Measurements from ENCODE around the gene SORL1. TPM values are rescaled to one million over a fixed set of nuclear protein-coding genes. Genes with fewer than 3 reads are reported as not detected.

SORL1 gene
- total and polyA plus RNA-seq, 2 of the 13 experiments (the other 11 are each of a cell fraction or from before 2014, with no cell fraction given) = 21.3 to 148 TPM

- H4K20me1 ChIP-seq (ENCODE audit: insufficient read depth, low read length) = no peaks in the 10 kb centered on the region; the same call in none of the 2 replicates
- no peak overlapping the region for H3K9ac ChIP-seq (ENCODE audit: insufficient read depth, low read depth, low read length)
- in situ Hi-C loops (cut with HindIII; ENCODE audit: extremely low pct_ligation_motif_present, low pct_unique_long_range_greater_than_20kb) (no loop called here), intact Hi-C loops (cut with micrococcal nuclease; ENCODE audit: unreplicated experiment) (no loop called here)
- no peak overlapping the region for H3K4me3 ChIP-seq (replicated peaks in 1 of 3; ENCODE audit: insufficient read depth in 1 of 3, low read depth in 2 of 3, low read length in 3 of 3)
- H3K36me3 ChIP-seq (replicated peaks in 1 of 2; ENCODE audit: control insufficient read depth in 1 of 2, insufficient read depth in 2 of 2, low read length in 2 of 2) = peaks cover 44 to 86% of the 10 kb centered on the region in 2 experiments
- ATAC-seq = no peak
- TF ChIP-seq ZHX1 (CRISPR knock-in tag; IDR thresholded peaks at IDR 0.05; ENCODE audit: low read depth) = no peak
- TF ChIP-seq ZNF253 (CRISPR knock-in tag; IDR thresholded peaks at IDR 0.05; ENCODE audit: borderline replicate concordance) = no peak
- TF ChIP-seq LRRFIP1 (CRISPR knock-in tag; conservative IDR thresholded peaks at IDR 0.05) = no peak
- TF ChIP-seq ZNF709 (CRISPR knock-in tag; IDR thresholded peaks at IDR 0.05) = no peak
- no peak for TF ChIP-seq ZNF850 (CRISPR knock-in tag; conservative IDR thresholded peaks at IDR 0.05)
- TF ChIP-seq KDM5B (CRISPR knock-in tag; IDR thresholded peaks at IDR 0.05; ENCODE audit: borderline replicate concordance) = no peak
- no peak for TF ChIP-seq DPF2 (CRISPR knock-in tag; IDR thresholded peaks at IDR 0.05; ENCODE audit: borderline replicate concordance, low read depth)
- no peak for TF ChIP-seq MLX (CRISPR knock-in tag; IDR thresholded peaks at IDR 0.05)
- no peak for TF ChIP-seq PAX8 (CRISPR knock-in tag; IDR thresholded peaks at IDR 0.05; ENCODE audit: borderline replicate concordance)
- no TSS peak for BruUV-seq (replicated peaks)
- H3K4me1 ChIP-seq (ENCODE audit: insufficient read depth, low read length) = no peaks in the 10 kb centered on the region
- H3K4me2 ChIP-seq (ENCODE audit: low read depth, low read length) = no peak overlapping the region
- H3K27ac ChIP-seq (ENCODE audit: extremely low read length, insufficient read depth, low read length) = no peak overlapping the region
- CTCF ChIA-PET (ENCODE audit: low intra/inter-chr PET ratio, low total read pairs) = no interaction called here
- POLR2A ChIA-PET = no interaction called here
- no peak overlapping the region for H2AFZ ChIP-seq (ENCODE audit: low read length)
- no peak for DNase-seq (ENCODE audit: low spot score)
- 99% methylated on average over 11 of the region's 11 CpGs for WGBS (ENCODE audit: low lambda C conversion rate)
- H3K9me3 ChIP-seq (ENCODE audit: low read length) = no peaks in the 10 kb centered on the region
- H3K27me3 ChIP-seq (ENCODE audit: control insufficient read depth in 1 of 2, insufficient read depth in 2 of 2, low read length in 2 of 2) = no peaks in the 10 kb centered on the region; a peak in 1 of 5 replicates
- FAIRE-seq = no peak
- H3K79me2 ChIP-seq (ENCODE audit: insufficient read depth, low read length) = peaks cover 4% of the 10 kb centered on the region
Measured at GRCh38 chr11:121513807-121514206, 61.7 kb downstream of the SORL1 start.

Measured in HepG2 (cell line).